ENCODE measurements around the gene KIF13A. TPM values are rescaled to one million over a fixed set of nuclear protein-coding genes. Genes with fewer than 3 reads are reported as not detected.

KIF13A gene
- total RNA-seq, 2 donors from 2014 or later = 0.68 to 1.4 TPM

DNA sequence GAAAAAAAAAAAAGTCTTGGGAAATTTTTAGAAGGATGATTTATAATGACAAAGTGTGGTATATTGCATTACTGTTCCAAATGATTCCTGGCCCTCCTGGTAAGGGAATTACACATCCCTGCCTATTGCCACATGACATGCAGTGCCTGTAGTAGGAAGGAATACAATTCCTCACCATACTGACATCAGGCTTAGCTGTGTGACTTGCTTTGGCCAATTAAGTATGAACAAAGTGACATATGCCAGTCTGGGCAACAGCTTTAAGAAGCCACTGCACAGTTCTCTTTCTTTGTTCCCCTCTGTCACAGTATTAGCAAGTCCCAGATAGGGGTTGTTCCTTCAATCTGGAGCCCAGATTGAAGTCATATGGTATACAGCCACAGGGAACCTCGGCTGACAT is 100.5 kb downstream of the KIF13A start:
- no peak overlapping the region for H3K27ac Mint-ChIP-seq
- ATAC-seq = no peak

GRCh38 chr6:17885889-17886576 is 101.4 kb downstream of the KIF13A start:
- DNase-seq = no peak
- no peak overlapping the region for H3K4me3 Mint-ChIP-seq
- ATAC-seq = no peak
- peaks cover 4% of the 10 kb centered on the region for H3K4me1 Mint-ChIP-seq
- no peak overlapping the region for H3K27ac Mint-ChIP-seq
- no peaks in the 10 kb centered on the region for H3K36me3 Mint-ChIP-seq (ENCODE audit: low read depth)
- H3K27me3 Mint-ChIP-seq = peaks cover 33% of the 10 kb centered on the region
- no peaks in the 10 kb centered on the region for H3K9me3 ChIP-seq (ENCODE audit: control insufficient read depth, low read length, poor library complexity, severe bottlenecking)

More for the DNA sequence above, 100.5 kb downstream of the KIF13A start:
- Mint-ChIP-seq H3K36me3 (ENCODE audit: low read depth) (no peaks in the 10 kb centered on the region), H3K27me3 (peaks cover 33% of the 10 kb centered on the region), H3K4me1 (peaks cover 4% of the 10 kb centered on the region), H3K4me3 (no peak overlapping the region)
- DNase-seq = no peak
- no peaks in the 10 kb centered on the region for H3K9me3 ChIP-seq (ENCODE audit: control insufficient read depth, low read length, poor library complexity, severe bottlenecking)

GRCh38 chr6:17884498-17885478 is 102.6 kb downstream of the KIF13A start:
- Mint-ChIP-seq H3K36me3 (ENCODE audit: low read depth) (no peaks in the 10 kb centered on the region), H3K4me1 (peaks cover 4% of the 10 kb centered on the region), H3K27ac (no peak overlapping the region), H3K27me3 (peaks cover 33% of the 10 kb centered on the region), H3K4me3 (no peak overlapping the region)
- H3K9me3 ChIP-seq (ENCODE audit: control insufficient read depth, low read length, poor library complexity, severe bottlenecking) = no peaks in the 10 kb centered on the region
- ATAC-seq = no peak
- no peak for DNase-seq

DNA sequence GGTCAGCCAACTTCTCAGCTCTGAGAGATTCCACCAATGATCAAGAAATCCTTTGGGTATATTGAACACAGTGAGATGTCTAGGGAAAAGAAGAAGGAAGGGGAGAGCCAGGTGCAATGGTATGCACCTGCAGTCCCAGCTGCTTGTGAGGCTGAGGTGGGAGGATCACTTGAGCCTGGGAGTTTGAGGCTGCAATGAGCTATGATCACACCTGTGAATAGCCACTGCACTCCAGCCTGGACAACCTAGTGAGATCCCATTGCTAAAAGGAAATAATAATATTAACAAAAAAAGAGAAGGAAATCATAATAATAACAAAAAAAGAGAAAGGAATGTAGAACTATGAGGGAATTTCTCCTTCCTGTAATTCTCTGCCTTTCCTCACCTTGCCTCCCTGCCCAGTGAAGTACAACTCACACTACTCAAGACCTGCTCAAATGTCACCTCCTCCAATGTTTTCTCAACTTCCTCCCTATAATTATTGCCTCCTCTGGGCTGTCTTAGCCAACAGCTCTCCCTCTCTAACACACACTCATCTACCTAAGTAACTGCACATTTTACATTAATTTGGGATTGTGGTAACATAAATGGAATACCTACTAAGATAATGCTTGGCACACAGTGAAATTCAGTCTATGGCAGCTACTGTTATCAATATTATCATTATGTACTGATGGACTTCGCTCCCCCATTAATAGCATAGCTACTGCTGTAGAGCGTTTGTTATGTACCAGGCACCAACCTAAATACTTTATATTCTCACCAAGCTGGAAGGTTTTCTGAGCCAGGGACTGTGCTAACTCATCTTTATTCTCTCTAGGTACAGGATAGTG is 103.6 kb downstream of the KIF13A start:
- ATAC-seq = no peak
- Mint-ChIP-seq H3K27me3 (peaks cover 33% of the 10 kb centered on the region), H3K4me3 (no peak overlapping the region), H3K27ac (no peak overlapping the region), H3K4me1 (peaks cover 5% of the 10 kb centered on the region), H3K36me3 (ENCODE audit: low read depth) (no peaks in the 10 kb centered on the region)
- no peak for DNase-seq
- no peaks in the 10 kb centered on the region for H3K9me3 ChIP-seq (ENCODE audit: control insufficient read depth, low read length, poor library complexity, severe bottlenecking)

- Mint-ChIP-seq H3K27ac (no peak overlapping the region), H3K27me3 (peaks cover 28% of the 10 kb centered on the region), H3K36me3 (ENCODE audit: low read depth) (no peaks in the 10 kb centered on the region), H3K4me3 (no peak overlapping the region), H3K4me1 (peaks cover 5% of the 10 kb centered on the region)
- DNase-seq (no peak), ATAC-seq (no peak)
- no peaks in the 10 kb centered on the region for H3K9me3 ChIP-seq (ENCODE audit: control insufficient read depth, low read length, poor library complexity, severe bottlenecking)
Measured at GRCh38 chr6:17881085-17881858, 106.2 kb downstream of the KIF13A start.

- no peaks in the 10 kb centered on the region for H3K9me3 ChIP-seq (ENCODE audit: control insufficient read depth, low read length, poor library complexity, severe bottlenecking)
- H3K4me1 Mint-ChIP-seq = peaks cover 2% of the 10 kb centered on the region
- no peak overlapping the region for H3K4me3 Mint-ChIP-seq
- no peaks in the 10 kb centered on the region for H3K36me3 Mint-ChIP-seq (ENCODE audit: low read depth)
- DNase-seq (no peak), ATAC-seq (no peak)
- H3K27me3 Mint-ChIP-seq = peaks cover 19% of the 10 kb centered on the region
- H3K27ac Mint-ChIP-seq = no peak overlapping the region
Measured at GRCh38 chr6:17879184-17879583, 108.3 kb downstream of the KIF13A start.

GRCh38 chr6:17878734-17879133 is 108.7 kb downstream of the KIF13A start:
- Mint-ChIP-seq H3K4me1 (peaks cover 2% of the 10 kb centered on the region), H3K27ac (no peak overlapping the region), H3K36me3 (ENCODE audit: low read depth) (no peaks in the 10 kb centered on the region), H3K27me3 (peaks cover 19% of the 10 kb centered on the region), H3K4me3 (no peak overlapping the region)
- ATAC-seq = no peak
- no peaks in the 10 kb centered on the region for H3K9me3 ChIP-seq (ENCODE audit: control insufficient read depth, low read length, poor library complexity, severe bottlenecking)
- DNase-seq = no peak

- no peaks in the 10 kb centered on the region for H3K36me3 Mint-ChIP-seq (ENCODE audit: low read depth)
- no peaks in the 10 kb centered on the region for H3K9me3 ChIP-seq (ENCODE audit: control insufficient read depth, low read length, poor library complexity, severe bottlenecking)
- peaks cover 19% of the 10 kb centered on the region for H3K27me3 Mint-ChIP-seq
- H3K4me1 Mint-ChIP-seq = peaks cover 2% of the 10 kb centered on the region
- ATAC-seq (no peak), DNase-seq (no peak)
- no peak overlapping the region for H3K27ac Mint-ChIP-seq
- H3K4me3 Mint-ChIP-seq = no peak overlapping the region
Measured at GRCh38 chr6:17877895-17878440, 109.5 kb downstream of the KIF13A start.

GRCh38 chr6:17877196-17877894 is 110.1 kb downstream of the KIF13A start:
- no peaks in the 10 kb centered on the region for H3K9me3 ChIP-seq (ENCODE audit: control insufficient read depth, low read length, poor library complexity, severe bottlenecking)
- DNase-seq = no peak
- no peak overlapping the region for H3K4me3 Mint-ChIP-seq
- no peak for ATAC-seq
- no peaks in the 10 kb centered on the region for H3K36me3 Mint-ChIP-seq (ENCODE audit: low read depth)
- peaks cover 19% of the 10 kb centered on the region for H3K27me3 Mint-ChIP-seq
- peaks cover 2% of the 10 kb centered on the region for H3K4me1 Mint-ChIP-seq
- no peak overlapping the region for H3K27ac Mint-ChIP-seq

GRCh38 chr6:17874753-17875152 is 112.7 kb downstream of the KIF13A start:
- H3K4me1 Mint-ChIP-seq = peaks cover 2% of the 10 kb centered on the region
- H3K27me3 Mint-ChIP-seq = peaks cover 27% of the 10 kb centered on the region
- DNase-seq = no peak
- H3K9me3 ChIP-seq (ENCODE audit: control insufficient read depth, low read length, poor library complexity, severe bottlenecking) = no peaks in the 10 kb centered on the region
- no peak for ATAC-seq
- H3K36me3 Mint-ChIP-seq (ENCODE audit: low read depth) = no peaks in the 10 kb centered on the region
- no peak overlapping the region for H3K27ac Mint-ChIP-seq
- H3K4me3 Mint-ChIP-seq = no peak overlapping the region

GRCh38 chr6:17872908-17873307 is 114.5 kb downstream of the KIF13A start:
- no peaks in the 10 kb centered on the region for H3K9me3 ChIP-seq (ENCODE audit: control insufficient read depth, low read length, poor library complexity, severe bottlenecking)
- no peak overlapping the region for H3K4me3 Mint-ChIP-seq
- H3K4me1 Mint-ChIP-seq = no peaks in the 10 kb centered on the region
- no peaks in the 10 kb centered on the region for H3K36me3 Mint-ChIP-seq (ENCODE audit: low read depth)
- ATAC-seq = no peak
- DNase-seq = no peak
- H3K27ac Mint-ChIP-seq = no peak overlapping the region
- H3K27me3 Mint-ChIP-seq = peaks cover 36% of the 10 kb centered on the region

DNA sequence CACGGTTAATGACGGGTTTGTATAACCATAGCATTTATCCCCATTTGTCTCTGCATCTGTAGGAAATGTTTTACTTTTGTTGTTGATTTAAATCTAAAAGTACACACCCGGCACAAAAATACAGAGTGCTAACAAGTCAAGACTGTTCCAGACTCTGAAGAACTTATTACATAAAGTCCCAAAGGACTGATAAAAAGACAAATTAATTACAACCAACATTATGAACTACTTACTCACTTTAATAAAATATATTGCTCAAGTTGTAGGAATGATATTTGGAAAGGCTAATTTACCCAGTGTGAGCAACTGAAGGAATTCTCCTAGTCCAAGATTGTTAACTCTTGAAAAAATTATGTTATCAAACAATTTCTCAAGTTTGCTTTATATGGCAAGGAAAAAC is 115.6 kb downstream of the KIF13A start:
- no peaks in the 10 kb centered on the region for H3K9me3 ChIP-seq (ENCODE audit: control insufficient read depth, low read length, poor library complexity, severe bottlenecking)
- Mint-ChIP-seq H3K4me1 (no peaks in the 10 kb centered on the region), H3K27me3 (peaks cover 39% of the 10 kb centered on the region), H3K27ac (no peak overlapping the region), H3K36me3 (ENCODE audit: low read depth) (no peaks in the 10 kb centered on the region), H3K4me3 (no peak overlapping the region)
- ATAC-seq = no peak
- DNase-seq = no peak
